Stimulated activated CD4-positive, alpha-beta T cell treated with anti-CD3 and anti-CD28 coated beads, Interleukin-12 subunit alpha, Interleukin-12 subunit beta, amount 100 ng/mL, for 4 hours (primary cell): Measurements from ENCODE around the gene VGF.
A peak's percentile ranks its signal among the peaks of the same experiment; 100 is the strongest.

Experiments used
- DNase-seq: peaks from one replicate; pipeline ENCODE4 v3.0.0-alpha.2; 2020

Gene VGF

DNA sequence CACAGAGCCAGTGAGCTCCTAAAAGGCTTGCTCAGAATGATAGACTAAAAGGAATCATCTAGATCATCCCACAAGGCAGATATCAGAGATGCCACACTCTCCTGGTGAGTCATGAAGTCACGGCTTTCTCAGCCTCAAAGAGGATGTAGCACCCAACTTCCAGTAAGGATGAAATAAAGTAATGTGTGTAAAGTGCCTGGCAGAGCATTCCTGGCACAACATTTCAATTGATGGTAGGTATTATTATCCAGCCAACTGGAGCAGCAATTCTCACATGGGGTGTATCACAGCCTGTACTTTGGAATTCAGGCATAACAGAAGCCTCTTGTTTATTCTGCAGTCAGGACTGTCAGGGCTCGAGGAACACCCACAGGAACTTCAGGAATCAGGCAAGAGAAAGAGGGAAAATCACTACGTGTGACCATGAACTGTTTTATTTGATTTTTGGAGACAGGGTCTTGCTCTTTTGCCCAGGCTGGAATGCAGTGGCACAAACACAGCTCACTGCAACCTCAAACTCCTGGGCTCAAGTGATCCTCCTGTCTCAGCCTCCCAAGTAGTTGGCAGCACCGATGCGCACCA is 20.0 kb upstream of the VGF start:
- no peak for DNase-seq

DNA sequence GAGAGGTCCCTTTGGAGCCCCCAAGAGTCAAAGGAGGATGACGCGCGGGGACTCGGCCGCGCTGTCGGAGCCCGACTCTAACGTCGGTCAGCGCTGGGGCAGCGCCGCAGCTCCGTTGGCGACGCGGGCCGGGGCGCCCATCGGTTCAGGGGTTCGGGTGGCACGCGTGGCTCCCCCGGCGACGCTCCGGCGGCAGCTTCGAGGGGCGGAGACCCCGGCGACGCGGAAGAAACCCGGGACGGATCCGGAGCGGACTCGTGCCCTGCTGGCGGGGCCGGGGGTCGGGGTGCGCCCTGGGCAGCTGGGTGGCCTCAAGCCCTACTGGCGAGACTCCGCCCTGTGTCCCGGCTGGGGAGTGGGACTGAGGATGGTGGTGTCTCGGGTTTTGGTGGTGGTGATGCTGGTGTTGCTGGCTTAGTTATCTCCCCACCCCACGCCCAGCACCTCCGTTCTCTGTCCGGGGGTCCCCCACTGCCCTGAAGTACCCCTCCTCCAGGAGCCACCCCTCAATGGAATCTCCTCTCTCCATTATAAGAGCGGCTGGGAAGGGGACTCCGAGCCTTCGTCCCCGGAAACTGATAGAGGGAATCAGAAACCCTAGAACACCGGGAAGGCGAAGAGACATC is 14.9 kb upstream of the VGF start, which contains the start of gene NAT16:
Gene NAT16 (minus strand): TSS at position 164 of the 626 bp plus-strand sequence. CDS start 5,486 bp downstream, outside the sequence.
- DNase-seq: no peak

DNA sequence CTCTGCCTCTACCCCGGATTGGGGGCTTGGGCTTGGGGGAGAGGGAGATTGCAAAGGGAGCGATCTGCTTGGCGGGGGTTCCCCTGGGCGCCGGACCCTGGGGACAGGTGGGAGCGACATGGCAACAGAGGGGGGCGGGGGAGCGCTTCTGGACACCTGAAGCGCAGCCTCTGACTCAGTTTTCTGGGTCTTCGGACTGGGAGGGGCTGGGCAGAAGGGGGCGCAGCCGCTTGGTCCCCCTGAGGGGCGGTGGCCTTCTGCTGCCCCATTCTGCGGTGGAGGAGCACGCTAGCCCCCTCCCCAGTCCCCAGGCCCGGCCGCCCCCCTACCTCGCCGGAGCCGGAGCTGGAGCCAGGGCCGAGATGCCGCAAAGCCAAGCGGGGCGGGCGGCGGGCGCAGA is 14.3 kb upstream of the VGF start:
- DNase-seq: no peak

DNA sequence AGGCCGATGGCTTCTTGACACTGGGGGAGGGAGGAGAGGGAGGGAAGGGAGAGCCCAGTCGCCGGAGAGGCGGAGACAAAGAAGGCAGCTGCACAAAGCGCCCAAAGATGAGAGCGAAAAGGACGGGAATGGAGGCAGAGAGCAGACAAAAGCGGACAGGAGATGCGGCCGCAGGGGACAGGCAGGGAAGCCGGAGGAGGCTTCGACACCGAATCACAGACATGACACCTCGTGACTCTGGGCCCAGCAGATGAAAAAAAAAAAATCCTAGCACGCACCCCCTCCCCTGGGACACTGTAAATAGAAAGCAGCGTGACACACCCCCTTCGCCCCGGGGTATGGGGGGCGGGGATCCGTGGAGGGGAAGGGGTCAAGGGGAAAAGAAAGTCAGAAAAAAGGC is 13.7 kb upstream of the VGF start:
- no peak for DNase-seq

DNA sequence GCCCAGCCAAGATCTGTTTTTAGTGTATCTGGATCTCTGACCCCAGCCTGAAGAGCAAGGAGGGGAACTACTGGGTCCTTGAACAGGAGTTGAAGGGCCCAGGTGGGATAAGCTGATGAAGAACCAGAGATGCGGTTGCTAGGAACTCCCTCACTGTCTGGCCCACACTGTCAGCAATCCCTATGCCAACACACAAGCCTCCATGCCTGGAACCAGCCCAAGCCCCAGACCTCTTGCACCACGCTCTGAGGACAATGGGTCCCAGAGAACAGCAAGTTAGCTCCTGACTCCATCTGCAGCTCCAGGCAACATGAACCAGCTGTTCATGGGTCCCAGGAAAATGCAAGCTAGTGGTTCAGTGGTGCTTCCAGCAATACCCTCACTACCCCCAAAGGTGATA is 12.3 kb upstream of the VGF start:
- no peak for DNase-seq

DNA sequence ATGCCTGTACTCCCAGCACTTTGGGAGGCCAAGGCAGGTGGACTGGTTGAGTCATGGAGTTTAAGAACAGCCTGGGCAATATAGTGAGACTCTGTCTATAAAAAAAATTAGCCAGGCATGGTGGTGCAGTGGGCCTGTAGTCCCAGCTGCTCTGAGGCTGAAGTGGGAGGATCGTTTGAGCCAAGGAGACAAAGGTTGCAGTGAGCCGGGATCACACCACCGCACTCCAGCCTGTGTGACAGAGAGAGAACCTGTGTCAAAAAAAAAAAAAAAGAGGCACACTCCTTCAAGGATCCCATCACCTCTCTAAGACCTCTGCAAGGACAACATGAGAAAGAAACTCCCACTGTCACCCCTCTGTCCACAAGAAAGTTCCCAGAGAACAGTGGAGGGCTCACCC is 10.3 kb upstream of the VGF start:
- DNase-seq: no peak

DNA sequence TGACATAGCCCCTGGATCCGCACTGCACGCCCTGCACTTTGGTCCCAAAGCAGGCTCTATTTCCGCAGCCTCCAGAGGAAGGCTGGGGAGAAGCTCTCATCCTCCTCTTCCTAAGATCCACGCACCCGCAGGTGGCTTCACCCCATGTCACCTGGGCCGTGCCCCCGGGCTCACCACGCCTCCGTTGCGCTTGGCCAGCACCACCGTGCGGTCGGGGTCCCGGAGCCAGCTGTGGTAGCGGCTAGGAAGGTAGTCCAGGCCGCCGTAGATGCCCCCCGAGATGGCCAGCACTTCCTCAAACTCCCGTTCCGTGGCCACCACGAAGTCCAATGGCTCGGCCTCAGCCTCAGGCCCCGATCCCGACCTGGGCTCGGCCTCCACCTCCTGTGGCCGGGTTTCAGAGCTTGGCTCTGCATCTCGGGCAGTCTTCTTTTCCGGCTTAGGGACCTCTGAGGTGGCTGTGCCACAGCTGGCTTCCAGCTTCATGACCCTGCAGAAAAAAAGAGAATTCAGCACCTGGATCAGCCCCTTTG is 9.0 kb upstream of the VGF start:
- DNase-seq: no peak

DNA sequence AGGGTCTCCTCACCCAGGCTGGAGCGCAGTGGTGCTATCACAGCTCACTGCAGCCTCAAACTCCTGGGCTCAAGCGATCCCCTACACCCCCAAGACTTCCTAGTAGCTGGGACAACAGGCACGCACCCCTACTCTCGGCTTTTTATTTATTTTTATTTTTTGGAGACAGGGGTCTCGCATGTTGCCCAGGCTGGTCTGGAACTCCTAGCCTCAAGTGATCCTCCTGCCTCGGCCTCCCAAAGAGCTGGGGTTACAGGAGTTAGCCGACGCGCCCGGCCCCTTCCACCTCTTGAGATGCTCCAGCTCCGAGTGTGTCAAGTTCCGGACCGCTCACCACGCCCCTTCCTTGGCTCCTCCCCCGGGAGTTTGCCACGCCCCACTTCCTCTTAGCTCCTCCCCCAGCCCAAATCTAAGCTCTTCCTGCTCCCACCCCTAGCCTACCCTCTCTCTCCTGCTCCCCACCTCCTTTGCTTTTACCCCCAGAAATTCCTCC is 8.4 kb upstream of the VGF start:
- peak; percentile 58 for DNase-seq

DNA sequence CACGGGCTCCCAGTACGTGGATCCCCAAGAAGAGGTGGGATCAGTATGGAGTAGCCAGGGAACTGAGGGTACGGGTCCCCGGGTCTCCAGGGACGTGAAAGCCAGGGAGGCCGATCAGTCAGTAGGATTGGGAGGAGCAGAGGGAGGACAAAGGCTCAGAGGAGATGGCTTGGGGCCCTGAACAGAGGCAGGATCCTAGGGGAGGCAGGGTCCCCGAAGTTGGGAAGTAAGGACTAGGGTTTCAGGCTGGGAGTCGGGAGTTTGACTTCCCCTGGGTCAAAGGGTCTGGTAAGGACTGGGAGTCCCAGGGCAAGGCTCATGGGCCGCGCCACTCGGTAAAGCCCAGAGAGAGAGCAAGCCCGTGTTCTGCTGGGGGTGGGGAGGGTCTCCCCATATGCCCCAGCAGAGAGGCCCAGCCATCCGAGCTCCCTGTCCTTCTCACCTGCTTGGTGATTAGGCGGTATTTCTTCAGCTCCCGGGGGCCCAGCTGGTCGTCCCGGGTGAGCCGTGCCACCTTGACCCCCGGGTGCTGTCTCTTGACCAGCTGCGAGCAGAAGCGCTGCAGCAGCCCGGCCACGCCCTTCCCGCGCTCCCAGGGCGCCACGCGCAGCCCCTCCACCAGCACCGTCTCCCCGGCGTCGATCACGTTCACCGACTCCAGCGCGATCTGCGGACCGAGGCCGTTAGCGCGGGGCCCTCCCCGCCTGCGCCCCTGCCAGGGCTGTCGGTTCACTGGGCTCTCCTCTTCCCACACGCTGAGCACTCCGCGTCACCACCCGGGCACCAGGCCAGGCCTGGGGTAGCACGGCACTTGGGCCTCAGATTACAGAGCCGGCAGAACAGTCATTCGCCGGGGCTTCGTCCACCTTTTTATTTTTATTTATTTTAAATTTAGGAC is 7.7 kb upstream of the VGF start:
- DNase-seq: no peak

DNA sequence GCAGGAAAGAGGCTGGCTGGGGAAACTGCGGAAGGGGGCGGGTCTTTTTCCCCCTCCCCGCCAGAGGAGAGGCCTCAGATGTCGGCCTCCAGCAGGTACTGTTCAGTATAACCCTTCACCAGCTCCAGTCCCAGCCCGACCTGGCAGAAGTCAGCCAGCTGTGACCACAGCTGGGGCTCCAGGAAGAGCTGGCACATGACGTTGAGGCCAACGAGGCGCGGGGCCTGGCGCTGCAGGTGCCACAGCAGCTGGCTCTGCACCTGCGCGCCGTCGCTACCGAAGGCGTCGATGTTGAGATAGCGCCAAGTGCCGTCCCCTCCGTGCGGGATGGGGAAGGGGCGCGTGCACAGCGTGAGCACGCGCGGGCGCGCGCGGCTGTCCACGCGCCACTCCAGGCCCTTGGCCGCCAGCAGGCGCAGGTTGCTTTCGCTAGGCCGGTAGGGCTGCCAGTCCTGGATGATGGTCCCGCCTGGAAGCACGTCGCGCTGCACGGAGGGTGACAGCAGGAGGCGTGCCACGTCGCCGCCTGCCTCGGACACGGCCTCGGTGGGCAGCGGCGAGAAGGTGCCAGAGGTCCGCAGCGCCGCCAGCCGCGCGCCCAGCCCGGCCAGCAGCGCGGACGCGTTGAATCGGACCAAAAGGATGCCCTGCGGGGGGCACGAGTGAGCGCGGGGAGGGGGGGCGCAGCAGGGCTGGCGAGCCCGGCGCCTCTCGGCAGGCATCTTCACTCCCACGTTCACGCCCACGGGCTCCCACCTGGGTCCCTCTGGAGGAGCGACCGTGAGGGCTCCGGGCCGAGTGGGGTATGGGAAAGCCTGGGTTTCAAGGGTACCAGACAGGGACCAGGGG is 6.9 kb upstream of the VGF start:
- DNase-seq: no peak

DNA sequence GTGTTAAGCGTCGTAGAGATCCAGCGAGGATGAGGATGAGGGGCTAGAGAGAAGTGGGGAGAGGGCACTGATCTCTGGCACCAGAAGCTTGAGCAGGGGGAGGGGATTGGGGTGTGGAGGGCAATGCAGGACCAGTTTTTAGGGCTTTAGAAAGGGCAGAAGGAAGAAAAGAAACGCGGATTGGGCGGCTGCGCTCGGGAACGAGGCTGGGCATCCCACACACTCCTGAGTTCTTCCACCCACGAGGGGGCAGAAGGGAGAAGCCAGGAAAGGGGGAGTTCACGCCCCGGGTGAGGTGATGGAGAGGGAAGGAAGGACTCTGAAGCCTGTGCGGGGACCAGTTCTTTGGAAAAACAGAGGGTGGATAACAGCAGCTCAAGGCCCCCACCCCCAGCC is 6.1 kb upstream of the VGF start:
- DNase-seq: no peak

DNA sequence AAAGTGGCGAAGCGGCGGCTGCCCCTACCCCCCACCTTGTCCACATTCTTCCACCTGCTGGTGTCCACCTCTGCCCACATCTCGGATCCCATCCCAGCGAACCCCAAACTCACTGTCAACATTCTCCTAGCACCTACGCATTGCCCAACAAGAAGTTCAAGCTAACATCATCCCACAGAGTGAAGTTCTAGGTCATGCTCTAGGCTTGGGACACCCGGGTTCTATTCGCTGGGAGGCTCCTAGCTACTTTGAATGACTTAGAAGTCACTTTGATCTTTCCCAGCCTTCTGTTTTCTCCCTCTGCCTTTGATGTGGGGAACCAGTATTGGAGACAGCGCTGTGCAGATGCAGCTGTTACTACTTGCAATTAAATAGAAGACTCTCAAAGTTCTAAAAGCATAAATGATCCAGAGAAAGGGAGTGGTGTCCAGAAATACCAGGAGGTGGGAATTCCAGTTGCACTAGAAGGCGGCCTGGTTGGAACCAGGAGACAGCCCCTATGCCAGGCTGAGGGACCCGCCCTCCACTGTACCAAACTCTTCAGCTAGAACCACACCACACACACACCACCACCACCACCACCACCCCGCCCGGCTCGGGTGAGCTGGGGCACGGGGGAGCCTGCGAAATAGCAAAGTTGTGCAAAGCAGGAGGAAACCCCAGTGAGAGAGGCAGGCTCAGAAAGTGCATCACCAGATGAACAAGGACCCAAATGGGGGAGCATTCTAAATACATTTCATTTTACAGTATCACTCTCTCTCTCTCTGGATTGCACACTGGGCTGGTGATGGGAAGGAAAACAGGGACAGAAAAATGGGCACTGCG is 5.5 kb upstream of the VGF start:
- DNase-seq: no peak

DNA sequence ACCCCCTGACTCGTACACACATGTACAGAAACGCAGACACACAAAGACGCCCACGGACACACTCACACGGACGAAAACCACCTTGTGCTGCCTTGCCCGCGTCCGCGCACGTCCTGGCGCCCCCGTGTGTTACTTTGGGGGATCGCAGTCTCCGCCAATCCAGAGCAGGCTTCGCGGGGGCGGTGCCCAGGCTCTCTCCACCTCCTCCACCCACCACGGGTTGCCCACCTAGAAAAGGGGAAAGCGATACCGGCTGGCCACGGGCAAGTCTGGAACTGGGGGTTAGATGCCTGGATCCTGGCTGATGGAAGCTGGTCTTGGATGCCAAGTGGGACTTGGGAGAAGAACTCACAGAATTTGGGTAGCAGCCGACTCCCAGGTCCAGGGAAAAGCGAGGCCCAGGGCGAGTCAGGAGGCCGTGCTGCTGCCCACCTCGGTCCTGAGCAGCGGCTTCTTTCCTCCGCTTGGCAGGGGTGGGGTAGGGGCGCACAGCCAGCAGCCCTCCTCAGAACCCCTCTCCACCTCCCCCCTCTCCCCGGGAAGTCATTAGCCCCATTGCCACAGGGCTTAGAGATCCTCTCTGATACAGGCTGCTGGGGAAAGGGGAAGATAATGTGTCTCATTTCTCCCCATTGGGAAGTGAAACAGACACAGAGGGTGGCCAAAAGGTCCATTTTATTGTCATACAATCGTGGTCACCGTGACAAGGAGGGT is 4.6 kb upstream of the VGF start:
- peak; percentile 79 for DNase-seq

DNA sequence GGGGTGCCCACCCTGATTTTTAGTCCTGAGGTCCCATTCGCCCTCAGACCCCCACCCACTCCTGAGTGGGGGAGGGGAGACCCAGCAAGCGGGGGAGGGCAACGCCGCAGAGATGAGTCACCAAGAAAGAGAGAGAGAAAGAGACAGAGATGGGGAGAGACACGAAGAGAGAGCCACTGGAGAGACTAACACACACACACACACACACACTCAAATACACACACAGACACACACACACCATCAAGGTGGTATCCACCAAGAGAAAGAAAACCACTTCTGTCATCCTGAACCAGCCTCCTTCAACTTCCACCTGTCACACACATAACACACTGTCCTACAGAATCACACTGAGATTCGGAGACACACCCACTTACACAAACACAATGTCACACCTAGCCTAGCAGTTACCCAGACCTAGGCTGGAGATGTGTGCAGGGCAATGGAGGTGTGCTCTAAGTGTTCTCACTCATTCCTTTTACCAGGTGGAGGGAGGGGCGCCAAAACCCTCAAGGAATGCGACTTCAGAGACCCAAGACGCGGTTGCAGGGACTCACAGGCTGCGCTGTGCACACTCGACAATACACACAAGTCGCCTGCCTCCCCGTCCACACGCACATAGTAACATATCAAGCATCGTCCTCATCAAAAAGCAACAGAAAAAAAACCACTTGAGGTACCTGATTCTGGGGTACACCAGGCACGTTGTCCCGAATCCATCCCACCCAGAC is 3.9 kb upstream of the VGF start:
- no peak for DNase-seq

DNA sequence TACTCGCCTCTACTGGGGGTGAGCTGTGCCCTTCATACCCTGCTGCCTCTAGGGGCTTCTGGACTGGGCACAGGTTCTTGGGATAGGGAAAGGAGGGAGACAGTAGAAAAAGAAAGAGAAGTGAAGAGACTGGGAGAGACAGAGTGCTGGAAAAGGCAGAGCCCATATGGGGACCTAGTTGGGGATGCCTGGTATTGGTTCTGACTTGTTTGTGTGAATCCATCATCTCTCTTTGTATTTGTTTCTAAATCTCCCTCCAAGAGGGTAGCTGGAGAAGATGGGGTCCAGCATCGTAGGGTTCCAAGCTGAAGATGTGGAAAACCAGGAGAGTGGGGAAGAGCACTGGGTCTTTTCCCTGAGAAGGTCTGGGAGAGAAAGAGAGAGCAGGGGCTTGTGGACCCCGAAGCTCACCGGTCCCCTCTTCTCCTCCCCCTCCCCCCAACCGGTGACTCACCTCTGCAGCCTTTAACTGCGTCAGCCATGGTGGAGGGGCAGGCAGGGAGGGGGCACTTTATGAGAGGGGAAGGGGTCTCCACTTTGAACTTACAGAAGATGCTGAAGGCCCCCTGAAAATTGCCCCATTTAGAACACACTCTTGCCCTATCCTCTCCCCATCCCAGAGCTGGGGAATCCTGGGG is 3.2 kb upstream of the VGF start:
- no peak for DNase-seq

DNA sequence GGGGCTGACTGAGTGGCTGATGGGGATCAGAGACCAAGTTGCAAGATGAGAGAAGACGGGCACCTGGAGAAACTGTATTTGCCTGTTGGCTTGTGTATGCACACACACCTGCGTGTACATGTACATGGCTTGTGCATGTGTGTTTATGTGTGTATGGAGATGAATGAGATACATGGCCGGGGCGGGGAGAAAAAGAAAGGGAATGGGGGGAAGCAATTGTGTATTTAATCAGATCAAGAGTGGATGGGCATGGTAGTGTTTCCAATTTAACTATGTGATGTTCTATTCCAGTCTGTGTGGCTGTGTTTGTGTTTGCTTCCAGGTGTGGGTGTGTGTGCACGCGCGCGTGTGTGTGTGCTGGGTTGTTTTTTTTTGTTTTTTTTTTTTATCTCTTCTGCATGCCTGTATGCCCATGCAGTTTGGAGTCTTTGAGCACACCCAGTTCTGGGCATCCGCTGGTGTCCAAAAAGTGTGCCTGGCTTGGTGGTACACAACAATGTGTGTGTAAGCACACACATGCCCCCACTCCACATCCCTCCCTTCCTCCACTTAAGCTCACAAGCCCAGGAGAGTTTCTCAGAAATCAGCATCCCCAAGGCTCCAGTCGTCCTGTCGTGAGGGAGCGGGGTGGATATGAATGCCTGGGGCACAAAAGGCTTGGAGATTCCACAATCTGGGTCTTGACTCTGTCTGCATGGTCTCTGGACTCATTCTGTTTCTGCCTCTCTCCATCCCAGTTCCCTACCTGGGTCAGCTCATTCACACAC is 2.5 kb upstream of the VGF start:
- no peak for DNase-seq

DNA sequence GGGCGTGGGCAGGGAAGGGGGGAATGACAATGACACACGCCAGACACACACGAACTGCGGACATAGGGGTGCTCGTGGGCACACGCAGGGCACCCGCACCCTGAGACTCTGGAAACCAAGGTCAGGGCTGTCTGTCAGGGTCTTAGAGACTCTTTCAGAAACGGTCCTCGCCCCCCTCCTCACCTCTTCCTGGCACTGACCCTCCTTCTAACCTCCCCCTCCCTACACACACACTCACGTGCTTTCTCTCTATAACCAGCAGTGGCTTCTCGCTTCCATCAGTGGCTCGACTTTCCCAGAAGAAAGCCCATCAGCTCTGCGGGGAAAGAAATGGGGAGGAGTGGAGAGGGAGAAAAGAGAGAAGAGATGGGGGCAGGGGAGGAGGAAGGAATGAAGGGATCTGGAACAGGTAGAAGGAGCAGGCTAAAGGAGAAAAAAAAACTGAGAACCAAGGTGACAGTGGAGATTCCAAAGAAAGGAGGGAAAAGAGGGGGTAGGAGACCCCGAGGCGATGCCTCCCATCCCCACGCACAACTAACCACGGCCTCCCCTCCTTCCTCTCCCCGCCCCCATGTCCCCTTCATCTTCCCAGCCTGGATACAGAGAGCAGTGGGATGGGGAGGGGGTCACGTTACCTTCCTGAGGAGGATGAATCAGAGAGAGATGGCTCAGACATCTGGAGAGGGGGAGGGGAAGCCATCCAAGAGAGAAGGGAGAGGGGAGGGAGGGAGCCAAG is 1.7 kb upstream of the VGF start:
- no peak for DNase-seq

DNA sequence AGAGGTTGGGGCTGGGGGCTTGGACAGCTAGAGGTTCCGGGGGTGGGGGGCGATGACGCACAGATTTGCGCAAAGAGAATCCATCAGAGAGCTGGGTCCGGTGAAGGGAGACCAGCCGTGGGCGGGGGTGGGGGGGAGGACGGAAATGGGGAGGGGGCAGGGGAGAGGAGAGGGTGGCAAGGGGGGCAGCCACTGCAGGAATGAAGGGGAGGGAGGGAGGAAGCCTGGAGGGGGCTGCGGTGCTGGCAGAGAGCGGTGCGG is 1.2 kb upstream of the VGF start:
- no peak for DNase-seq
